Ecto neural progenitor cell (in vitro differentiated cells): ENCODE data around the gene CCT2.

ENCODE experiments used
- DNase-seq: peaks from one replicate; pipeline ENCODE4 v3.0.0-alpha.2; 2018; ENCODE audit warnings: low spot score

Gene CCT2

GRCh38 chr12:69585189-69586062, at the start of gene CCT2:
Gene CCT2, plus strand, starts transcription at chr12:69585459. Its CDS starts 63 bp downstream, at chr12:69585522.
- peak; percentile 98 for DNase-seq

DNA sequence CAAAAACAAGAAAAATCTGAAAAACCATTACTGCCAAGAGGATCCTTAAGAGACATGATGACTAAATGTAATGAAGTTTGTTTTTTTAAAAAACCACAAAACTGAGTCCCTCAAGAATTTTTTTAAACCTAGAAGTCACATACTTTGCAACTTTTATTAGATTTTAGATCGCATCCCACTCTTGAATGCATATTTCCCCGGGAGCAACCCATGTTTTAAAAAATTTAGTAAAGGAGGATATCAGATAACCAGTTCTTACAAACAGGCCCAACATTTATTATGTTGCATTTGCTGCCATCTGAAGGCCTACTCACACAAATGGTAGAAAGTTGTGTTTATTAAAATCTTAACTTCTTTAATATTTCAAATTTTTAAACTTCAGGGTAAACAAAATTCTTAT, 44.3 kb upstream of the CCT2 start:
- no peak for DNase-seq

DNA sequence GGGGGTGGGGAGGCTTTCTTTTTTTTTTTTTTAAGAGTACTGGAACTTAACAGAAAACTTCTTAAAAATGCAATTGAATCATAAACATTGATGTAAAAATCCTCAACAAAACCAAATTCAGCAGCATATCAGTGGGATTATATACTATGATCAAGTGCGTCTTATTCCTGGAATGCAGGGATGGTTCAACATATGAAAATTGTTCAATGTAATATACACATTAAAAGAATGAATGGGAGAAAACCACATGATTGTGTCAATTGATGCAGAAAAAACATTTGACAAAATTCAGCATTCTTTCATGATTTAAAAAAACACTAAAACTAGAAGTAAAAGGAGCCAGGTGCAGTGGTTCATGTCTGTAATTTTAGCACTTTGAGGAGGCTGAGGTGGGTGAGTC, 41.2 kb upstream of the CCT2 start:
- DNase-seq = no peak

DNA sequence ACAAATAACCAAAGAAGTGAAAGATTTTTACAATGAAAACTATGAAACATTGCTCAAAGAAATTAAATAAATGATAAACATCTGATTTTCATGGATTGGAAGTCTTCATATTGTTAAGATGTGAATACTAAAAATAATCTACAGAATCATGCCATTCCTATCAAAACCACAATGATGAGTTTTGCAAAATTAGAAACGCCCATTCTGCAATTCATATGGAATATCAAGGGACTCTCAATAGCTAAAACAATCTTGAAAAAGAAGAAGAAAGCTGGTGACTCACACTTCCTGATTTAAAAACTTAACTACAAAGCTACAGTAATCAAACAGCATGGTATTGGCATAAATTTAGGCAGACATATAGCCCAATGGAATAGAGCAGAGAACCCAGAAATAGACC, 40.2 kb upstream of the CCT2 start:
- no peak for DNase-seq

DNA sequence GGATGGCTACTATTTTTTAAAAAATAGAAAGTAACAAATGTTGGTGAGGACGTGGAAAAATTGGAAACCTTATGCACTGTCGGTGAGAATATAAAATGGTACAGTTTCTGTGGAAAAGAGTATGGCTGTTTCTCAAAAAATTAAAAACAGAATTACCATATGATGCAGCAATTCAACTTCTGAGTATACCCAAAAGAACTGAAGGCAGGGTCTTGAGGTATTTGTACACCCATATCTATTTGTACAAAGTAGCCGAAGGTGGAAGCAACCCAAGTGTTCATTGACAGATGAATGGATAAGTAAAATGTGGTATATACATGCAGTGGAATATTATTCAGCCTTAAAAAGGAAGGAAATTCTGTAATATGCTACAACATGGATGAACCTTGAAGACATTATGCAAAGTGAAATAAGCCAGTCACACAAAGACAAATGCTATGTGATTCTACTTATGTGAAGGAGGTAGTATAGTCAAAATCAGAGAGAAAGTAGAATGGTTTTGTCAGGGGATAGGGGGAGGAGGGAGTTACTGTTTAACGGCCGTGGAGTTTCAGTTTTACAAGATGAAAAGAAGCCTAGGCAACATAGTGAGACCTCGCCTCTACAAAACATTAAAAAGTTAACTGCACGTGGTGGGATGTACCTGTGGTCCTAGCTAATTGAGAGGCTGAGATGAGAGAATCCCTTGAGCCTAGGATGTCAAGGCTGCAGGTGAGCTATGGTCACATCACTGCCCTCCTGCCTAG, 38.4 kb upstream of the CCT2 start:
- DNase-seq = no peak

DNA sequence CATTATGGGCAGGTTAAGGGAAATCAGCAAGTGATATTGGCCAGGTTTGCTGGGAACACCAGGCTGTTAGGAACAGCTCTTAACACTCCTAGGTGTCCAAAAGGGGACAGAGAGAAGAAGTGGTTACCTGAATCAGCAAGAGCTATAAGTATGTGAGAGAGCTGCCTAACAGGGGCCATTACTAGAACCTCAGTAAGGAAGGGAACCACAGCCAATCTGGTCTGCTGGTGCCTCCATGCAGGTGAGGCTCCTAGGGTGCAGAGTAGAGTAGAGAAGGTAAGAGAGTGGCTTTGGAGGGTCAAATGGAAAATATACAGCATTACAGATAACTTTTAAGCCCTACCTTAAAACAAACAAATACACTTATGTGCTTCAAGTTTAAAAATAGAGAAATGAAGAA, 36.6 kb upstream of the CCT2 start:
- DNase-seq = no peak

GRCh38 chr12:69550569-69551350, 34.5 kb upstream of the CCT2 start:
- no peak for DNase-seq

- DNase-seq = no peak
These were observed 31.5 kb upstream of the CCT2 start for GRCh38 chr12:69553628-69554248.

GRCh38 chr12:69555461-69555860, 29.8 kb upstream of the CCT2 start:
- DNase-seq = no peak

DNA sequence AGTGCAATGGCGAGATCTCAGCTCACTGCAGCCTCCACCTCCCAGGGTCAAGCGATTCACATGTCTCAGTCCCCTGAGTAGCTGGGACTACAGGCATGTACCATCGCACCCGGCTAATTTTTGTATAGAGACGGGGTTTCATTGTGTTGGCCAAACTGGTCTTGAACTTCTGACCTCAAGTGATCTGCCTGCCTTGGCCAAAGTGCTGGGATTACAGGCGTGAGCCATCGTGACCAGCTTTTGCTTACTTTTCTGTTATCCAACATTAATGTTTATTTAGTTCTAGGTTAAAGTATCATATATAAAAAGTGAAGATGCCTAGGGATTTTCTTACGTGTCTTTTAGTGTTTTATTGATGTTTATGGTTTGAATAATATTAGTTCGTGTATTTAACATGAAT, 28.9 kb upstream of the CCT2 start:
- DNase-seq = no peak

DNA sequence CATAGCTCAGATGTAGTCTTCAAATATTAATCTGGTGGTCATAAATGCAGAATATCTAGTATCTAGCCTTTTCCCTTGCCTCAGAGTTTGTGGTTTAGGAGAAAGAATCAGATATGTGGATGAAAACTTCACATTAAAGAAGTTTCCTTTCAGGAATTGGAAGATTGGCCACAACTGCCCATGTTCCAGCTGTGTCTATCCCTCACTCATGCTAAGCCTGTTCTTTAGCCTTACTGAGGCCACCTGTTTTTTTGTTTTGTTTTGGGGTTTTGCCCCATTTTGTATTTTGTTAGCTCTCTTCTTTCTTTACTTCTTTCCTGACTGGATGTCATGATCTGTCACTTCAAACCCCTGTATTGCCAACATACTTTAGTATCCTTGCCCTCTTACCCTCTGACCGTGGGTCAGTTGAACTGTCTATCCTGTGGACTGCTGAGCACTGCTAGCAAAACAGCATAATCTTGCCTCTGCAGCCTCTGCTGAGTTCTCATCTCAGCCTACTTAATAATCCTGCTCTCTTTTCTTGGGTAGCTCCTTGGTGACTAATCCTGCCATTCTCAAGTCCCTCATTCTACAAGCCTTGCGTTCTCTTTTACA, 22.0 kb upstream of the CCT2 start:
- DNase-seq = no peak

GRCh38 chr12:69566603-69567002, 18.7 kb upstream of the CCT2 start:
- no peak for DNase-seq

GRCh38 chr12:69569236-69569635, 16.0 kb upstream of the CCT2 start:
- DNase-seq = no peak

DNA sequence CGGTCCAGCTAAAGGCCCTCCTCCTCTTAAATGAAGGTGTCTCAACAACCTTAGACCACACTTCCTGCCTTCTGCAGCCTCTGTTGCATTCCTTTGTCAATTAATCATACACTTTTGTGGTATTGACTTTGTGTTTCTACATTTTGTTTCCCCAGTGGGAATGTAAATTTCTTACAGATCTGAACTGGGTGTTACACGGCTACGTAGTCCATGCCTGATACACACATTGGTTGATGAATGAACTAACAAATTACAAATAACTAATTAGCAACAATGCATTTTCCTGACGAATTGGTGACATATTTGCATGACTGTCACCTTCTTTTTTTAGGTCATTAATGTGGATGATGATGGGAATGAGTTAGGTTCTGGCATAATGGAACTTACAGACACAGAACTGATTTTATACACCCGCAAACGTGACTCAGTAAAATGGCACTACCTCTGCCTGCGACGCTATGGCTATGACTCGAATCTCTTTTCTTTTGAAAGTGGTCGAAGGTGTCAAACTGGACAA, 15.2 kb upstream of the CCT2 start:
- DNase-seq = no peak

GRCh38 chr12:69570545-69571399, 14.5 kb upstream of the CCT2 start:
- no peak for DNase-seq

DNA sequence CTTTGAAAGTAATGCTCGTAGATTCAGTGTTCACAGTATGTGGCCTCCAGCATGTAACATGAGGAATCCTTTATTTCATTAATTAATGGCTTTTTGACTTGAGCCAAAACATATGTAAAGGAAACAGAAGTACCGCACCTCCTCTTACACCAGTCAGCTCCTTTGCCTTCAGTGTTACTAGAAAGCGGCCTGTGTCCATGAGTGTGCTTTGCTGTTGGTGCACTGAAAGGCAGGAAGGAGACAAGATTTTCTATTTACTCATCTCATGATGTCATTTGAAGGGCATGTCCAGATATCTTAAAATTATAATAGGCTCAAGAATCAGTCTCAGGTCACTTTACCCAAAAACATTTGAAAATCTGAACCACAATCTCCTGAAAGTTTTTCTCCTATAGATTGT, 9.9 kb upstream of the CCT2 start:
- no peak for DNase-seq

GRCh38 chr12:69578283-69578682, 7.0 kb upstream of the CCT2 start:
- DNase-seq = no peak

GRCh38 chr12:69579029-69579428, 6.2 kb upstream of the CCT2 start:
- DNase-seq = no peak

DNA sequence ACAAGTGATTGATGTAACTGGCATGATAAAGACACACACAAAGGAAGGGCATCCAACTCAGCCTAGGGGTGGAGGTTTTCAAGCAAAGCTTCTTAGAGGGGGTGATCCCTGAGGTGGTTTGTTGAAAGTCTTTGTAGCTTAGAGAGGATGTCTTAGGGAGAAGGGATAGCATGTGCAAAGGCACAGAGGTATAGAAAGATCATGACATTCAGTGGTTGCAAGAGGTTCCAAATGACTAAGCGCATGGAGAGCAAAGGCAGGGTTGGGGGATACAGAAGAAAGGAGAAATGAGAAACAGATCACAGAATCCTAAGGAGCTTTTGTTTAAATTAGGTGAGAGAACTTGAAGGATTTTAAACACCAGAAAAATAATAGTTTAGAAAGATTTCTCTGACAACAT, 5.2 kb upstream of the CCT2 start:
- DNase-seq = no peak

- DNase-seq = no peak
These were observed 2.1 kb upstream of the CCT2 start for GRCh38 chr12:69583203-69583602.

DNA sequence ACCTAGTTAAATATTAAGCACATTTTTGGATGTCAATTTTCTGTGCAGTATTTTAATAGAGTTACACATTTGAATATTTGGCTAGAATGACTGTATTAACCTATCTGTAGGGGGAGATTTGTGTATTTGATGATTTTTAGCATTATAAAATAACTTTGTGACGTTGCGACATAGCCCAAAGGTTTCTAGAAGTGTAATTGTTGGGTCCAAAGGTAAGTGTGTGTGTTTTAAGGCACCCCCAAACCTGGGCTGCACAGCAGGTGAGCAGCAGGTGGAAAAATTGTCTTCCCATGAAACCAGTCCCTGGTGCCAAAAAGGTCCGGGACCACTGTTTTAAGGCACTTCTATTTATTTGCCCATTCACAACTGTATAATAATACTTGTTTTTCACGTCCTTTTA, 3.3 kb downstream of the CCT2 start:
- no peak for DNase-seq
